K562 (cell line): ENCODE results near the gene PPP1R12C. TPM values are rescaled to one million over a fixed set of nuclear protein-coding genes. Genes with fewer than 3 reads are reported as not detected.

Experiments used
- CC2D1A ChIP-seq: fragments of 450-650 bp; IDR thresholded peaks from 2 replicates; pipeline ENCODE4 v1.6.1; 2017; ENCODE audit warnings: mild to moderate bottlenecking
- EP400 ChIP-seq: fragments of 450-650 bp; IDR thresholded peaks from 2 replicates; pipeline ENCODE4 v1.6.1; 2017; ENCODE audit warnings: antibody characterized with exemption, mild to moderate bottlenecking, moderate library complexity
- GTF2F1 ChIP-seq: IDR thresholded peaks from 2 replicates; pipeline ENCODE4 v1.6.1; 2011; ENCODE audit warnings: low read depth, low read length, improper control_type of control experiment
- NCOR1 ChIP-seq: fragments of 450-650 bp; IDR thresholded peaks from 2 replicates; pipeline ENCODE4 v1.6.1; 2016; ENCODE audit warnings: mild to moderate bottlenecking, moderate library complexity
- PHF21A ChIP-seq: fragments of 450-650 bp; IDR thresholded peaks from 2 replicates; pipeline ENCODE4 v1.6.1; 2017; ENCODE audit warnings: low read depth, borderline replicate concordance
- RFX5 ChIP-seq: IDR thresholded peaks from 2 replicates; pipeline ENCODE4 v1.6.1; 2011; ENCODE audit warnings: low read depth, mild to moderate bottlenecking, improper control_type of control experiment, low read length
- SPI1 ChIP-seq: IDR thresholded peaks from 2 replicates; pipeline ENCODE4 v1.6.1; 2011; ENCODE audit warnings: low read depth, low read length, control low read depth, borderline replicate concordance
- ZNF175 ChIP-seq: fragments of 200-800 bp; sonication (Bioruptor generic); IDR thresholded peaks from 2 replicates; pipeline ENCODE4 v1.6.1; 2016; ENCODE audit warnings: low read depth, mild to moderate bottlenecking, missing genetic modification characterization, missing compliant biosample characterization
- ZNF79 ChIP-seq: fragments of 250-450 bp; sonication (Bioruptor Pico); IDR thresholded peaks from 2 replicates; pipeline ENCODE4 v1.4.0; 2020; ENCODE audit warnings: low read depth, mild to moderate bottlenecking, moderate library complexity
- polyA plus RNA-seq, 8 experiments: library from polyadenylated mRNA; depleted of rRNA in 4 of 8; stranded (reverse) in 5 of 8; unstranded in 3 of 8; fragments of >200 nt; fragmentation: Nextera tagmentation in 2 of 8; fragmentation: Illumina TruSeq in 1 of 8; extraction: Ambion mirVana in 2 of 8; extraction: Trizol in 1 of 8; gene quantifications; 2 replicates each; pipeline versions ENCODE4 v1.2.1 to v1.2.3, GENCODE V29; 2011 to 2014; ENCODE audit warnings: inconsistent platforms in 1 of 8, missing spikeins in 1 of 8
- total RNA-seq, 7 experiments: library from RNA; depleted of rRNA in 6 of 7; stranded (reverse); fragments of >200 nt in 6 of 7; fragmentation: Illumina TruSeq in 2 of 7; extraction: Trizol in 2 of 7; gene quantifications; 2 replicates each; pipeline versions ENCODE4 v1.2.1 to v1.2.3, GENCODE V29; 2011 to 2021; ENCODE audit warnings: low replicate concordance in 1 of 7
- TF ChIP-seq, protein P1 (sequence below): fragments of 450-650 bp; IDR thresholded peaks from 2 replicates; pipeline ENCODE4 v1.6.1; 2018; ENCODE audit not compliant: partially characterized antibody
- TF ChIP-seq, protein P2 (sequence below): fragments of 250-450 bp; sonication (Bioruptor Pico); IDR thresholded peaks from 2 replicates; pipeline ENCODE4 v1.8.0; 2021; ENCODE audit warnings: moderate library complexity, mild to moderate bottlenecking, inconsistent platforms
- TF ChIP-seq, protein P3 (sequence below): fragments of 250-450 bp; sonication (Bioruptor Pico); IDR thresholded peaks from 2 replicates; pipeline ENCODE4 v1.4.0; 2020; ENCODE audit warnings: mild to moderate bottlenecking, moderate library complexity
- TF ChIP-seq, protein P4 (sequence below), 2 experiments: fragments of 450-650 bp; IDR thresholded peaks; 2 replicates each; pipeline ENCODE4 v1.6.1; 2016
- TF ChIP-seq, protein P5 (sequence below): fragments of 250-450 bp; sonication (Bioruptor Pico); IDR thresholded peaks from 2 replicates; pipeline ENCODE4 v1.9.0; 2021; ENCODE audit warnings: mild to moderate bottlenecking
- TF ChIP-seq, protein P6 (sequence below): IDR thresholded peaks from 2 replicates; pipeline ENCODE4 v1.6.1; 2011; ENCODE audit warnings: borderline replicate concordance, low read depth, mild to moderate bottlenecking, moderate library complexity, low read length; ENCODE audit not compliant: insufficient read depth, poor library complexity, severe bottlenecking

PPP1R12C gene
- total and polyA plus RNA-seq, 9 of the 15 experiments (the other 6 are each of a cell fraction or from before 2014, with no cell fraction given): 1.8 to 136 (median 33.7) TPM

DNA sequence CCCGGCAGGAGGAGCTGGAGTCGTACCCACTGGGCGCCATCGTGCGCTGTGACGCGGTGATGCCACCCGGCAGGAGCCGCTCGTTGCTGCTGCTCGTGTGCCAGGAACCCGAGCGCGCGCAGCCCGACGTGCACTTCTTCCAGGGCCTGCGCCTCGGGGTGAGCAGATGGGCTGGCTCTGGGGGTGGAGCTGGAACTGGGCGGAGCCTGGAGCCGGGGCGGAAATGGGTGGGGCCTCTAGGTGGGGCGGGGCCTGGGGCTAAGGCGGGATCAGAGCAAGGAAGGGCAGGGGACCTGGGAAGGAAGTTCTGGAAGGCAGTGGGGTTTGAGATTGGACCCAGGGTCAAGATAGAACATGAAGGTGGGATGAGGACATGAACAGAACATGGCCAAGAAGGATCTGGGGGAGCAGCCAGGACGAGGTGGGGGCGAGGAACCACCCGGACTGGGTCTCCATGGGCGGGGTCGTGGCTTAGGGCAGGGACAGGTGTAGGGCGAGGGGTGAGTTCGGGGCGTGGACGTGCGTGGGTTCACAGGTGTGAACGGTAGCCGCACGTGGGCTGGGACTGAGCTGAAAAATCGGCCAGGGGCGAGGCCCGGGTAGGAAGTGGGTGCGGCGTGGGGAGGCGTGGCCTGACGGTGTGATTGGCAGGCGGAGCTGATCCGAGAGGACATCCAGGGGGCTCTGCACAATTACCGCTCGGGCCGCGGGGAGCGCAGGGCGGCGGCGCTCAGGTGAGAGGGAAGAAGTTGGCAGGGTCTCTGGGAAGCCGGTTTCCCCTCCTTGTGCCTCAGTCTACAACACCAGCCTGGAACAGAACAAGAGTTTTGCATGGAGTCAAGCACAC, 37.1 kb downstream of the PPP1R12C start (continued):
- TF ChIP-seq, protein P1, sequence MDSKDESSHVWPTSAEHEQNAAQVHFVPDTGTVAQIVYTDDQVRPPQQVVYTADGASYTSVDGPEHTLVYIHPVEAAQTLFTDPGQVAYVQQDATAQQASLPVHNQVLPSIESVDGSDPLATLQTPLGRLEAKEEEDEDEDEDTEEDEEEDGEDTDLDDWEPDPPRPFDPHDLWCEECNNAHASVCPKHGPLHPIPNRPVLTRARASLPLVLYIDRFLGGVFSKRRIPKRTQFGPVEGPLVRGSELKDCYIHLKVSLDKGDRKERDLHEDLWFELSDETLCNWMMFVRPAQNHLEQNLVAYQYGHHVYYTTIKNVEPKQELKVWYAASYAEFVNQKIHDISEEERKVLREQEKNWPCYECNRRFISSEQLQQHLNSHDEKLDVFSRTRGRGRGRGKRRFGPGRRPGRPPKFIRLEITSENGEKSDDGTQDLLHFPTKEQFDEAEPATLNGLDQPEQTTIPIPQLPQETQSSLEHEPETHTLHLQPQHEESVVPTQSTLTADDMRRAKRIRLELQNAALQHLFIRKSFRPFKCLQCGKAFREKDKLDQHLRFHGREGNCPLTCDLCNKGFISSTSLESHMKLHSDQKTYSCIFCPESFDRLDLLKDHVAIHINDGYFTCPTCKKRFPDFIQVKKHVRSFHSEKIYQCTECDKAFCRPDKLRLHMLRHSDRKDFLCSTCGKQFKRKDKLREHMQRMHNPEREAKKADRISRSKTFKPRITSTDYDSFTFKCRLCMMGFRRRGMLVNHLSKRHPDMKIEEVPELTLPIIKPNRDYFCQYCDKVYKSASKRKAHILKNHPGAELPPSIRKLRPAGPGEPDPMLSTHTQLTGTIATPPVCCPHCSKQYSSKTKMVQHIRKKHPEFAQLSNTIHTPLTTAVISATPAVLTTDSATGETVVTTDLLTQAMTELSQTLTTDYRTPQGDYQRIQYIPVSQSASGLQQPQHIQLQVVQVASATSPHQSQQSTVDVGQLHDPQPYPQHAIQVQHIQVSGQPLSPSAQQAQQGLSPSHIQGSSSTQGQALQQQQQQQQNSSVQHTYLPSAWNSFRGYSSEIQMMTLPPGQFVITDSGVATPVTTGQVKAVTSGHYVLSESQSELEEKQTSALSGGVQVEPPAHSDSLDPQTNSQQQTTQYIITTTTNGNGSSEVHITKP: peak; percentile 92
- TF ChIP-seq NCOR1: no peak
- TF ChIP-seq ZNF175: peak; percentile 71; the same call in 1 of the 2 replicates
- TF ChIP-seq, protein P2, sequence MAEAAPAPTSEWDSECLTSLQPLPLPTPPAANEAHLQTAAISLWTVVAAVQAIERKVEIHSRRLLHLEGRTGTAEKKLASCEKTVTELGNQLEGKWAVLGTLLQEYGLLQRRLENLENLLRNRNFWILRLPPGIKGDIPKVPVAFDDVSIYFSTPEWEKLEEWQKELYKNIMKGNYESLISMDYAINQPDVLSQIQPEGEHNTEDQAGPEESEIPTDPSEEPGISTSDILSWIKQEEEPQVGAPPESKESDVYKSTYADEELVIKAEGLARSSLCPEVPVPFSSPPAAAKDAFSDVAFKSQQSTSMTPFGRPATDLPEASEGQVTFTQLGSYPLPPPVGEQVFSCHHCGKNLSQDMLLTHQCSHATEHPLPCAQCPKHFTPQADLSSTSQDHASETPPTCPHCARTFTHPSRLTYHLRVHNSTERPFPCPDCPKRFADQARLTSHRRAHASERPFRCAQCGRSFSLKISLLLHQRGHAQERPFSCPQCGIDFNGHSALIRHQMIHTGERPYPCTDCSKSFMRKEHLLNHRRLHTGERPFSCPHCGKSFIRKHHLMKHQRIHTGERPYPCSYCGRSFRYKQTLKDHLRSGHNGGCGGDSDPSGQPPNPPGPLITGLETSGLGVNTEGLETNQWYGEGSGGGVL (CRISPR knock-in tag): no peak
- TF ChIP-seq, protein P3, sequence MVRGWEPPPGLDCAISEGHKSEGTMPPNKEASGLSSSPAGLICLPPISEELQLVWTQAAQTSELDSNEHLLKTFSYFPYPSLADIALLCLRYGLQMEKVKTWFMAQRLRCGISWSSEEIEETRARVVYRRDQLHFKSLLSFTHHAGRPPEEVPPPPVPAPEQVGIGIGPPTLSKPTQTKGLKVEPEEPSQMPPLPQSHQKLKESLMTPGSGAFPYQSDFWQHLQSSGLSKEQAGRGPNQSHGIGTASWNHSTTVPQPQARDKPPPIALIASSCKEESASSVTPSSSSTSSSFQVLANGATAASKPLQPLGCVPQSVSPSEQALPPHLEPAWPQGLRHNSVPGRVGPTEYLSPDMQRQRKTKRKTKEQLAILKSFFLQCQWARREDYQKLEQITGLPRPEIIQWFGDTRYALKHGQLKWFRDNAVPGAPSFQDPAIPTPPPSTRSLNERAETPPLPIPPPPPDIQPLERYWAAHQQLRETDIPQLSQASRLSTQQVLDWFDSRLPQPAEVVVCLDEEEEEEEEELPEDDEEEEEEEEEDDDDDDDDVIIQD: no peak
- peak; percentile 96 for TF ChIP-seq EP400
- no peak; the same call in 1 of the 2 replicates for TF ChIP-seq GTF2F1
- no peak; the same call in 1 of the 2 replicates for TF ChIP-seq PHF21A
- TF ChIP-seq, protein P4, sequence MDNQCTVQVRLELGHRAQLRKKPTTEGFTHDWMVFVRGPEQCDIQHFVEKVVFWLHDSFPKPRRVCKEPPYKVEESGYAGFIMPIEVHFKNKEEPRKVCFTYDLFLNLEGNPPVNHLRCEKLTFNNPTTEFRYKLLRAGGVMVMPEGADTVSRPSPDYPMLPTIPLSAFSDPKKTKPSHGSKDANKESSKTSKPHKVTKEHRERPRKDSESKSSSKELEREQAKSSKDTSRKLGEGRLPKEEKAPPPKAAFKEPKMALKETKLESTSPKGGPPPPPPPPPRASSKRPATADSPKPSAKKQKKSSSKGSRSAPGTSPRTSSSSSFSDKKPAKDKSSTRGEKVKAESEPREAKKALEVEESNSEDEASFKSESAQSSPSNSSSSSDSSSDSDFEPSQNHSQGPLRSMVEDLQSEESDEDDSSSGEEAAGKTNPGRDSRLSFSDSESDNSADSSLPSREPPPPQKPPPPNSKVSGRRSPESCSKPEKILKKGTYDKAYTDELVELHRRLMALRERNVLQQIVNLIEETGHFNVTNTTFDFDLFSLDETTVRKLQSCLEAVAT (IDR thresholded peaks at IDR 0.05): peak; percentile 59 to 73; a peak in 2 of 4 replicates
- TF ChIP-seq, protein P5, sequence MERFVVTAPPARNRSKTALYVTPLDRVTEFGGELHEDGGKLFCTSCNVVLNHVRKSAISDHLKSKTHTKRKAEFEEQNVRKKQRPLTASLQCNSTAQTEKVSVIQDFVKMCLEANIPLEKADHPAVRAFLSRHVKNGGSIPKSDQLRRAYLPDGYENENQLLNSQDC (CRISPR knock-in tag): no peak
- TF ChIP-seq RFX5: no peak
- no peak for TF ChIP-seq CC2D1A
- TF ChIP-seq, protein P6, sequence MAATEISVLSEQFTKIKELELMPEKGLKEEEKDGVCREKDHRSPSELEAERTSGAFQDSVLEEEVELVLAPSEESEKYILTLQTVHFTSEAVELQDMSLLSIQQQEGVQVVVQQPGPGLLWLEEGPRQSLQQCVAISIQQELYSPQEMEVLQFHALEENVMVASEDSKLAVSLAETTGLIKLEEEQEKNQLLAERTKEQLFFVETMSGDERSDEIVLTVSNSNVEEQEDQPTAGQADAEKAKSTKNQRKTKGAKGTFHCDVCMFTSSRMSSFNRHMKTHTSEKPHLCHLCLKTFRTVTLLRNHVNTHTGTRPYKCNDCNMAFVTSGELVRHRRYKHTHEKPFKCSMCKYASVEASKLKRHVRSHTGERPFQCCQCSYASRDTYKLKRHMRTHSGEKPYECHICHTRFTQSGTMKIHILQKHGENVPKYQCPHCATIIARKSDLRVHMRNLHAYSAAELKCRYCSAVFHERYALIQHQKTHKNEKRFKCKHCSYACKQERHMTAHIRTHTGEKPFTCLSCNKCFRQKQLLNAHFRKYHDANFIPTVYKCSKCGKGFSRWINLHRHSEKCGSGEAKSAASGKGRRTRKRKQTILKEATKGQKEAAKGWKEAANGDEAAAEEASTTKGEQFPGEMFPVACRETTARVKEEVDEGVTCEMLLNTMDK: peak; percentile 46
- no peak for TF ChIP-seq ZNF79 (CRISPR knock-in tag)
- TF ChIP-seq SPI1: peak; percentile 72; the same call in 1 of the 2 replicates
